ENCODE data around the gene INTS3. TPM values are rescaled to one million over a fixed set of nuclear protein-coding genes. Genes with fewer than 3 reads are reported as not detected.

INTS3 gene
- total RNA-seq (ENCODE audit: low replicate concordance): 45.1 and 58.8 TPM in 2 replicates

- H3K9ac ChIP-seq: peak within 1 kb of the TSS; percentile 96
- TF ChIP-seq CTCF (IDR thresholded peaks at IDR 0.05) (peak; percentile 31), EZH2 (IDR thresholded peaks at IDR 0.05) (no peak)
- Mint-ChIP-seq H3K27me3 (ENCODE audit: insufficient read depth, low read depth) (peaks cover 2% of the 10 kb centered on the region), H3K4me3 (peak within 1 kb of the TSS; percentile 96), H3K9me3 (no peaks in the 10 kb centered on the region), H3K27ac (peak within 1 kb of the TSS; percentile 94), H3K36me3 (peaks cover 2% of the 10 kb centered on the region), H3K4me1 (peaks cover 30% of the 10 kb centered on the region)
- no peaks in the 10 kb centered on the region for H3K36me3 ChIP-seq
- peak within 1 kb of the TSS; percentile 84 for H3K4me2 ChIP-seq
- peak within 1 kb of the TSS; percentile 93 for H3K4me3 ChIP-seq
- H3K4me1 ChIP-seq: peaks cover 19% of the 10 kb centered on the region
- no peaks in the 10 kb centered on the region for H3K27me3 ChIP-seq
- H2AFZ ChIP-seq (replicated peaks): peak within 1 kb of the TSS; percentile 77
- H4K20me1 ChIP-seq (ENCODE audit: low read depth): no peaks in the 10 kb centered on the region
- H3F3A ChIP-seq (ENCODE audit: low read depth): peaks cover 12% of the 10 kb centered on the region
- peak; percentile 100 for DNase-seq (ENCODE audit: low spot score)
- peaks cover 36% of the 10 kb centered on the region for H3K79me2 ChIP-seq (ENCODE audit: low read depth)
- H3K27ac ChIP-seq: peak within 1 kb of the TSS; percentile 82
- H3K9me3 ChIP-seq (ENCODE audit: low read depth): no peaks in the 10 kb centered on the region
Measured at GRCh38 chr1:153727463-153728304, at the start of gene INTS3. TSS of gene INTS3 (plus strand) at chr1:153728050. CDS start at chr1:153728635, 585 bp downstream.

GRCh38 chr1:153678519-153679336 lies 49.1 kb upstream of the INTS3 start, which contains the start of gene NPR1:
TSS of gene NPR1 (plus strand) at chr1:153678688. CDS start at chr1:153679109, 421 bp downstream.
- peaks cover 2% of the 10 kb centered on the region for H3K36me3 Mint-ChIP-seq
- Histone ChIP-seq H3K4me2 (peak within 1 kb of the TSS; percentile 94), H3F3A (ENCODE audit: low read depth) (peaks cover 13% of the 10 kb centered on the region), H3K4me3 (peak within 1 kb of the TSS; percentile 51), H3K27ac (no peak within 1 kb of the TSS), H3K27me3 (peaks cover 52% of the 10 kb centered on the region), H3K9ac (no peak within 1 kb of the TSS), H3K36me3 (no peaks in the 10 kb centered on the region), H3K4me1 (peaks cover 18% of the 10 kb centered on the region), H4K20me1 (ENCODE audit: low read depth) (peaks cover 5% of the 10 kb centered on the region), H2AFZ (replicated peaks) (peak within 1 kb of the TSS; percentile 83), H3K79me2 (ENCODE audit: low read depth) (no peaks in the 10 kb centered on the region), H3K9me3 (ENCODE audit: low read depth) (no peaks in the 10 kb centered on the region)
- TF ChIP-seq EZH2 (IDR thresholded peaks at IDR 0.05) (peak; percentile 83), CTCF (IDR thresholded peaks at IDR 0.05) (no peak)
- H3K4me1 Mint-ChIP-seq: peaks cover 20% of the 10 kb centered on the region
- peak within 1 kb of the TSS; percentile 80 for H3K4me3 Mint-ChIP-seq
- peaks cover 45% of the 10 kb centered on the region for H3K27me3 Mint-ChIP-seq (ENCODE audit: insufficient read depth, low read depth)
- H3K9me3 Mint-ChIP-seq: peaks cover 2% of the 10 kb centered on the region
- H3K27ac Mint-ChIP-seq: no peak within 1 kb of the TSS
- DNase-seq (ENCODE audit: low spot score): peak; percentile 49

GRCh38 chr1:153679337-153680119 lies 48.3 kb upstream of the INTS3 start:
- H3K9me3 Mint-ChIP-seq: peaks cover 2% of the 10 kb centered on the region
- Histone ChIP-seq H3K4me1 (peaks cover 18% of the 10 kb centered on the region), H3K9ac (no peak overlapping the region), H3K27ac (no peak overlapping the region), H3K4me3 (peak overlapping the region; percentile 51), H3K4me2 (peak overlapping the region; percentile 94), H2AFZ (replicated peaks) (peak overlapping the region; percentile 83), H3F3A (ENCODE audit: low read depth) (peaks cover 13% of the 10 kb centered on the region), H3K79me2 (ENCODE audit: low read depth) (no peaks in the 10 kb centered on the region), H3K36me3 (no peaks in the 10 kb centered on the region), H3K9me3 (ENCODE audit: low read depth) (no peaks in the 10 kb centered on the region), H3K27me3 (peaks cover 52% of the 10 kb centered on the region), H4K20me1 (ENCODE audit: low read depth) (peaks cover 5% of the 10 kb centered on the region)
- peaks cover 45% of the 10 kb centered on the region for H3K27me3 Mint-ChIP-seq (ENCODE audit: insufficient read depth, low read depth)
- DNase-seq (ENCODE audit: low spot score): peak; percentile 70
- peak overlapping the region; percentile 79 for H3K4me3 Mint-ChIP-seq
- TF ChIP-seq EZH2phosphoT487 (IDR thresholded peaks at IDR 0.05): peak; percentile 95
- TF ChIP-seq CTCF (IDR thresholded peaks at IDR 0.05): peak; percentile 35
- TF ChIP-seq EZH2 (IDR thresholded peaks at IDR 0.05): peak; percentile 63
- peaks cover 20% of the 10 kb centered on the region for H3K4me1 Mint-ChIP-seq
- H3K27ac Mint-ChIP-seq: no peak overlapping the region
- peaks cover 2% of the 10 kb centered on the region for H3K36me3 Mint-ChIP-seq

Measured in neural progenitor cell (in vitro differentiated cells).